GM21515 (cell line): ENCODE measurements around the gene HSDL1.

Experiments used
- ATAC-seq: cut with Tn5 transposase; IDR thresholded peaks from one replicate; pipeline ENCODE4 v1.9.1; 2021; ENCODE audit not compliant: unreplicated experiment

Gene HSDL1

GRCh38 chr16:84144859-84145639 is at the start of gene HSDL1, which contains the start of gene DNAAF1:
TSS of gene HSDL1 (minus strand) at chr16:84145177. CDS start at chr16:84131321, 13,856 bp downstream.
TSS of gene DNAAF1 (plus strand) at chr16:84145308. CDS start at chr16:84145441, 133 bp downstream.
- peak; percentile 82 for ATAC-seq

GRCh38 chr16:84194018-84194417 is 49.0 kb upstream of the HSDL1 start:
- no peak for ATAC-seq

GRCh38 chr16:84193480-84193879 is 48.5 kb upstream of the HSDL1 start:
- no peak for ATAC-seq

- ATAC-seq, result no peak
These were observed 46.5 kb upstream of the HSDL1 start for GRCh38 chr16:84191466-84191865.

GRCh38 chr16:84190731-84191388 is 45.9 kb upstream of the HSDL1 start, which contains the start of gene ADAD2:
TSS of gene ADAD2 (plus strand) at chr16:84191157. CDS start at chr16:84191231, 74 bp downstream.
- no peak for ATAC-seq

- ATAC-seq, result peak; percentile 92
These were observed 41.9 kb upstream of the HSDL1 start, which contains the start of gene TAF1C for GRCh38 chr16:84186685-84187437. TSS of gene TAF1C (minus strand) at chr16:84187057. CDS start at chr16:84184988, 2,069 bp downstream.

- ATAC-seq, result no peak
These were observed 39.8 kb upstream of the HSDL1 start for GRCh38 chr16:84184775-84185174.

- ATAC-seq, result no peak
These were observed 39.1 kb upstream of the HSDL1 start for GRCh38 chr16:84183911-84184591.

- ATAC-seq, result no peak
These were observed 38.5 kb upstream of the HSDL1 start for GRCh38 chr16:84183572-84183875.

GRCh38 chr16:84182680-84183571 is 37.9 kb upstream of the HSDL1 start:
- ATAC-seq, result no peak

GRCh38 chr16:84182104-84182503 is 37.1 kb upstream of the HSDL1 start:
- no peak for ATAC-seq

- ATAC-seq, result no peak
These were observed 36.4 kb upstream of the HSDL1 start for GRCh38 chr16:84181144-84181915.

GRCh38 chr16:84180519-84181140 is 35.7 kb upstream of the HSDL1 start:
- no peak for ATAC-seq

- no peak for ATAC-seq
These were observed 34.8 kb upstream of the HSDL1 start for GRCh38 chr16:84179612-84180320.

GRCh38 chr16:84178892-84179611 is 34.1 kb upstream of the HSDL1 start:
- no peak for ATAC-seq

- ATAC-seq, result no peak
These were observed 33.3 kb upstream of the HSDL1 start for GRCh38 chr16:84178146-84178765.

- ATAC-seq, result no peak
These were observed 32.7 kb upstream of the HSDL1 start for GRCh38 chr16:84177741-84178073.
